Neural cell (in vitro differentiated cells): Measurements from ENCODE around the gene PRSS50. TPM values are rescaled to one million over a fixed set of nuclear protein-coding genes. Genes with fewer than 3 reads are reported as not detected.

Experiments used
- H2AFZ ChIP-seq: fragments of 200-600, 300-800 bp; sonication (generic), shearing (Covaris generic); 2 replicates; pipeline ENCODE4 v1.6.0; 2014; ENCODE audit warnings: low read depth, mild to moderate bottlenecking, antibody characterized with exemption, low read length, moderate library complexity
- H3F3A ChIP-seq: fragments of 200-600 bp; shearing (Covaris generic); 2 replicates; pipeline ENCODE4 v1.6.1; 2016; ENCODE audit warnings: mild to moderate bottlenecking, moderate library complexity, mixed read lengths, antibody characterized with exemption, low read length; ENCODE audit not compliant: insufficient read depth, poor library complexity, severe bottlenecking
- H3K27ac ChIP-seq: fragments of 200-600, 300-800 bp; sonication (generic), shearing (Covaris generic); 2 replicates; pipeline ENCODE4 v1.5.1; 2014; ENCODE audit warnings: mild to moderate bottlenecking, low read length, moderate library complexity
- H3K27me3 ChIP-seq: fragments of 300-800, 200-600 bp; sonication (generic), shearing (Covaris generic); 2 replicates; pipeline ENCODE4 v1.6.0; 2014; ENCODE audit warnings: mild to moderate bottlenecking, low read depth, low read length, moderate library complexity; ENCODE audit not compliant: insufficient read depth
- H3K36me3 ChIP-seq: fragments of 300-800, 200-600 bp; sonication (generic), shearing (Covaris generic); 2 replicates; pipeline ENCODE4 v1.5.1; 2014; ENCODE audit warnings: mild to moderate bottlenecking, antibody characterized with exemption, low read length, moderate library complexity; ENCODE audit not compliant: insufficient read depth
- H3K4me2 ChIP-seq: fragments of 300-800, 200-600 bp; sonication (generic), shearing (Covaris generic); 2 replicates; pipeline ENCODE4 v1.6.0; 2014; ENCODE audit warnings: mild to moderate bottlenecking, low read length
- H3K4me3 ChIP-seq: fragments of 300-800, 200-600 bp; sonication (generic), shearing (Covaris generic); 2 replicates; pipeline ENCODE4 v1.5.1; 2014; ENCODE audit warnings: mild to moderate bottlenecking, low read length, moderate library complexity
- H3K79me2 ChIP-seq: fragments of 200-600 bp; shearing (Covaris generic); replicated peaks from 2 replicates; pipeline ENCODE4 v1.6.0; 2014; ENCODE audit warnings: mild to moderate bottlenecking, low read length, moderate library complexity; ENCODE audit not compliant: insufficient read depth
- H3K9ac ChIP-seq: fragments of 300-800, 200-600 bp; sonication (generic), shearing (Covaris generic); 2 replicates; pipeline ENCODE4 v1.6.1; 2016; ENCODE audit warnings: mild to moderate bottlenecking, low read length, mixed read lengths
- H3K9me2 ChIP-seq: fragments of 200-600 bp; shearing (Covaris generic); 2 replicates; pipeline ENCODE4 v1.6.1; 2016; ENCODE audit warnings: mild to moderate bottlenecking, low read length, mixed read lengths; ENCODE audit not compliant: insufficient read depth
- H3K9me3 ChIP-seq: fragments of 200-600, 300-800 bp; sonication (generic), shearing (Covaris generic); 2 replicates; pipeline ENCODE4 v1.6.1; 2016; ENCODE audit warnings: mild to moderate bottlenecking, mixed run types, low read length, moderate library complexity, mixed read lengths
- H4K20me1 ChIP-seq: fragments of 200-600 bp; shearing (Covaris generic); 2 replicates; pipeline ENCODE4 v1.6.1; 2016; ENCODE audit warnings: mild to moderate bottlenecking, mixed run types; ENCODE audit not compliant: insufficient read depth
- EP300 ChIP-seq: fragments of 450-650 bp; conservative IDR thresholded peaks from 2 replicates; pipeline ENCODE4 v1.6.1; 2014; ENCODE audit warnings: antibody characterized with exemption, mild to moderate bottlenecking, moderate library complexity; ENCODE audit not compliant: poor library complexity, severe bottlenecking
- EZH2 ChIP-seq: fragments of 200-600, 300-800 bp; shearing (Covaris generic), sonication (generic); IDR thresholded peaks from 2 replicates; pipeline ENCODE4 v1.6.1; 2014; ENCODE audit warnings: antibody characterized with exemption, low read length, borderline replicate concordance, mild to moderate bottlenecking; ENCODE audit not compliant: insufficient read depth, poor library complexity, severe bottlenecking
- MXI1 ChIP-seq: fragments of 450-650 bp; conservative IDR thresholded peaks from 2 replicates; pipeline ENCODE4 v1.6.1; 2014; ENCODE audit warnings: antibody characterized with exemption, mild to moderate bottlenecking; ENCODE audit not compliant: poor library complexity, severe bottlenecking
- POLR2AphosphoS5 ChIP-seq: IDR thresholded peaks from 2 replicates; pipeline ENCODE4 v1.6.1; 2012
- RAD21 ChIP-seq: fragments of 450-650 bp; conservative IDR thresholded peaks from 2 replicates; pipeline ENCODE4 v1.6.1; 2014; ENCODE audit warnings: antibody characterized with exemption, mild to moderate bottlenecking, moderate library complexity
- SMC3 ChIP-seq: fragments of 450-650 bp; conservative IDR thresholded peaks from 2 replicates; pipeline ENCODE4 v1.6.1; 2014; ENCODE audit warnings: antibody characterized with exemption, mild to moderate bottlenecking, moderate library complexity; ENCODE audit not compliant: poor library complexity
- TAF1 ChIP-seq: IDR thresholded peaks from 2 replicates; pipeline ENCODE4 v1.6.1; 2012; ENCODE audit warnings: low read depth
- polyA plus RNA-seq: library from polyadenylated mRNA; depleted of rRNA; stranded (reverse); fragments of >200 nt; gene quantifications from 2 replicates; pipeline ENCODE4 v1.2.3, GENCODE V29; 2014
- TF ChIP-seq, protein P1 (sequence below): fragments of 450-650 bp; IDR thresholded peaks from 2 replicates; pipeline ENCODE4 v1.5.1; 2014; ENCODE audit warnings: antibody characterized with exemption, mild to moderate bottlenecking, moderate library complexity; ENCODE audit not compliant: poor library complexity, severe bottlenecking
- TF ChIP-seq, protein P2 (sequence below): IDR thresholded peaks from 2 replicates; pipeline ENCODE4 v1.6.1; 2012; ENCODE audit warnings: borderline replicate concordance

PRSS50 gene
- polyA plus RNA-seq, 1 donor from 2014 or later, result not detected

DNA sequence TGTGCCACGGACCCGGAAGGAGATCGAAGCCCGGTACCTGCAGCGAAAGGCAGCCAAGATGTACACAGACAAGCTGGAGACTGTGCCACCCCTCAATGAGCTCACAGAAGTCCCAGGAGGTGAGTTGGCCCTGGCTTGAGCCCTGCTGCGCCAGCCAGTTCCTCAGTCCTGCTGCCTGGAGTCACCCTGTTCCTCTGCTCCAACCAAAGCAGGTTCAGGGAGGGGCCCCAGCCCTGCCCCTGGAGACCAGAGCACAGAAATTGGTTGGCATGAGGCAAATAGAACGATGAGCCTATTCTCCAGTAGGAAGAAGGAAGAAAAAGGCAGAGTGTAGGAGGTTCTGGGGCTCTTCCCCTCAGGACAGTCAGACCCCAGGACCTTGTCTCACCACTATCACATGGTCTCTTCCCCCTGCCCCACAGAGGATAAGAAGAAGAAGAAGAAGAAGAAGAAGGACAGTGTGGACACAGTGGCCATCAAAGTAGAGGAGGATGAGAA lies 8.5 kb downstream of the PRSS50 start:
- H3K4me3 ChIP-seq, result no peak overlapping the region
- no peaks in the 10 kb centered on the region for H3K36me3 ChIP-seq

DNA sequence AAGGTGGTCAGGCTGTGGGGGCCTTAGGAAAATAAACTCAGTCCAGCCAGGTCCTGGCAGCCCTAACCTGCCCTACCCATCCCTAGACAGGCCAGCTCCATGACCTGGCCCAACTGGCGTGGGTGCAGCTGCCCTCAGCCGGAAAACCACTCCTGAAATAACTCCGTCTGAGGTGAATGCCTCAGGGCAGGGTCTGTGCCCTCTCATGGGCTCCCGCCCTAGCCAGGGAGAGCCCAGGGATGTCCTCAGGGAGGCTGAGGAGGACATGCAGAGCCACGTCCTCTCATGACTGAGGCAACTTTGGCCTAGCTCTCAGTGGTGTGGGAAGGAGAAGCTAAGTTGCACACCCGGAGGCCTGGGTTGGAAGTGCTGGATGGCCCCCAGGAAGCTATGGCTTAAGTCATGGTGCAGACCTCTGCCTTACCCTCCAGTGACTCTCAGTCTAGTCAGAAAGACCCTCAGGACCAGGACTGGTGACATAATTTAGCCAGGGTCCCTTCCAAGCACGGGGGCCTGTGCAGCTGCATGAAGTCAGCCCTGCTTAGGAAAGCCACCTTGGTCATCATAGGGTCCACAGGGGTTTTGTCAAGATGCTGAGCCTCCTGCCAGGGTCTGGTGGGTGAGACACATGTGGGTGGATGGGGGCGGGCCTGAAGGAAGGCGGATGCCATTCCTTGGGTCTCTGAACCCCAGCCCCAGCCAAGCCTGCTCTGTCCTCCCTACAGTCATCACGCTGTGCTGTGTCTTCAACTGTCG lies 9.1 kb downstream of the PRSS50 start:
- Histone ChIP-seq H3K79me2 (no peaks in the 10 kb centered on the region), H3K9ac (no peak overlapping the region), H3K36me3 (no peaks in the 10 kb centered on the region), H2AFZ (no peak overlapping the region), H3K9me3 (no peaks in the 10 kb centered on the region), H4K20me1 (no peaks in the 10 kb centered on the region), H3K4me2 (no peak overlapping the region), H3K27ac (no peak overlapping the region), H3F3A (no peaks in the 10 kb centered on the region), H3K27me3 (no peaks in the 10 kb centered on the region), H3K4me3 (no peak overlapping the region), H3K9me2 (no peaks in the 10 kb centered on the region)
- no peak for TF ChIP-seq EZH2
- TF ChIP-seq SMC3, result no peak
- TF ChIP-seq RAD21, result no peak
- TF ChIP-seq TAF1, result no peak
- TF ChIP-seq MXI1, result no peak
- no peak for TF ChIP-seq EP300
- TF ChIP-seq, protein P1, sequence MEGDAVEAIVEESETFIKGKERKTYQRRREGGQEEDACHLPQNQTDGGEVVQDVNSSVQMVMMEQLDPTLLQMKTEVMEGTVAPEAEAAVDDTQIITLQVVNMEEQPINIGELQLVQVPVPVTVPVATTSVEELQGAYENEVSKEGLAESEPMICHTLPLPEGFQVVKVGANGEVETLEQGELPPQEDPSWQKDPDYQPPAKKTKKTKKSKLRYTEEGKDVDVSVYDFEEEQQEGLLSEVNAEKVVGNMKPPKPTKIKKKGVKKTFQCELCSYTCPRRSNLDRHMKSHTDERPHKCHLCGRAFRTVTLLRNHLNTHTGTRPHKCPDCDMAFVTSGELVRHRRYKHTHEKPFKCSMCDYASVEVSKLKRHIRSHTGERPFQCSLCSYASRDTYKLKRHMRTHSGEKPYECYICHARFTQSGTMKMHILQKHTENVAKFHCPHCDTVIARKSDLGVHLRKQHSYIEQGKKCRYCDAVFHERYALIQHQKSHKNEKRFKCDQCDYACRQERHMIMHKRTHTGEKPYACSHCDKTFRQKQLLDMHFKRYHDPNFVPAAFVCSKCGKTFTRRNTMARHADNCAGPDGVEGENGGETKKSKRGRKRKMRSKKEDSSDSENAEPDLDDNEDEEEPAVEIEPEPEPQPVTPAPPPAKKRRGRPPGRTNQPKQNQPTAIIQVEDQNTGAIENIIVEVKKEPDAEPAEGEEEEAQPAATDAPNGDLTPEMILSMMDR, result no peak
- TF ChIP-seq POLR2AphosphoS5, result no peak
- TF ChIP-seq, protein P2, sequence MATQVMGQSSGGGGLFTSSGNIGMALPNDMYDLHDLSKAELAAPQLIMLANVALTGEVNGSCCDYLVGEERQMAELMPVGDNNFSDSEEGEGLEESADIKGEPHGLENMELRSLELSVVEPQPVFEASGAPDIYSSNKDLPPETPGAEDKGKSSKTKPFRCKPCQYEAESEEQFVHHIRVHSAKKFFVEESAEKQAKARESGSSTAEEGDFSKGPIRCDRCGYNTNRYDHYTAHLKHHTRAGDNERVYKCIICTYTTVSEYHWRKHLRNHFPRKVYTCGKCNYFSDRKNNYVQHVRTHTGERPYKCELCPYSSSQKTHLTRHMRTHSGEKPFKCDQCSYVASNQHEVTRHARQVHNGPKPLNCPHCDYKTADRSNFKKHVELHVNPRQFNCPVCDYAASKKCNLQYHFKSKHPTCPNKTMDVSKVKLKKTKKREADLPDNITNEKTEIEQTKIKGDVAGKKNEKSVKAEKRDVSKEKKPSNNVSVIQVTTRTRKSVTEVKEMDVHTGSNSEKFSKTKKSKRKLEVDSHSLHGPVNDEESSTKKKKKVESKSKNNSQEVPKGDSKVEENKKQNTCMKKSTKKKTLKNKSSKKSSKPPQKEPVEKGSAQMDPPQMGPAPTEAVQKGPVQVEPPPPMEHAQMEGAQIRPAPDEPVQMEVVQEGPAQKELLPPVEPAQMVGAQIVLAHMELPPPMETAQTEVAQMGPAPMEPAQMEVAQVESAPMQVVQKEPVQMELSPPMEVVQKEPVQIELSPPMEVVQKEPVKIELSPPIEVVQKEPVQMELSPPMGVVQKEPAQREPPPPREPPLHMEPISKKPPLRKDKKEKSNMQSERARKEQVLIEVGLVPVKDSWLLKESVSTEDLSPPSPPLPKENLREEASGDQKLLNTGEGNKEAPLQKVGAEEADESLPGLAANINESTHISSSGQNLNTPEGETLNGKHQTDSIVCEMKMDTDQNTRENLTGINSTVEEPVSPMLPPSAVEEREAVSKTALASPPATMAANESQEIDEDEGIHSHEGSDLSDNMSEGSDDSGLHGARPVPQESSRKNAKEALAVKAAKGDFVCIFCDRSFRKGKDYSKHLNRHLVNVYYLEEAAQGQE, result no peak

More for the DNA sequence above, 8.5 kb downstream of the PRSS50 start:
- H3K27me3 ChIP-seq, result no peaks in the 10 kb centered on the region
- no peaks in the 10 kb centered on the region for H3K79me2 ChIP-seq
- H3K4me2 ChIP-seq, result no peak overlapping the region
- H4K20me1 ChIP-seq, result no peaks in the 10 kb centered on the region
- no peaks in the 10 kb centered on the region for H3K9me2 ChIP-seq
- H3K9ac ChIP-seq, result no peak overlapping the region
- no peaks in the 10 kb centered on the region for H3F3A ChIP-seq
- no peak overlapping the region for H3K27ac ChIP-seq
- no peak overlapping the region for H2AFZ ChIP-seq
- TF ChIP-seq, protein P2, result no peak
- TF ChIP-seq RAD21 (no peak), TAF1 (no peak), EP300 (no peak), SMC3 (no peak), POLR2AphosphoS5 (no peak), EZH2 (no peak), MXI1 (no peak)
- TF ChIP-seq, protein P1, result no peak
- H3K9me3 ChIP-seq, result no peaks in the 10 kb centered on the region
